ENCODE data around the gene CPLANE1.

GRCh38 chr5:37121027-37121426 lies 128.1 kb downstream of the CPLANE1 start:
- TF ChIP-seq RCOR1 (IDR thresholded peaks at IDR 0.05; ENCODE audit: insufficient replicate concordance, low read length) (no peak), MAZ (IDR thresholded peaks at IDR 0.05; ENCODE audit: borderline replicate concordance, low read depth, low read length) (no peak), CTCF (conservative IDR thresholded peaks at IDR 0.05; ENCODE audit: low read depth, low read length) (no peak), USF2 (IDR thresholded peaks at IDR 0.05; ENCODE audit: low read depth, low read length) (no peak), POLR2A (IDR thresholded peaks at IDR 0.05; ENCODE audit: low read depth, low read length) (no peak), ELK1 (IDR thresholded peaks at IDR 0.05; ENCODE audit: borderline replicate concordance, low read depth, low read length) (no peak), CEBPB (IDR thresholded peaks at IDR 0.05; ENCODE audit: low read depth, low read length) (no peak), MAFK (IDR thresholded peaks at IDR 0.05; ENCODE audit: low read depth, low read length) (no peak), RAD21 (IDR thresholded peaks at IDR 0.05; ENCODE audit: low read length) (no peak), NFE2L2 (IDR thresholded peaks at IDR 0.05; ENCODE audit: low read depth, low read length) (no peak), FOS (IDR thresholded peaks at IDR 0.05; ENCODE audit: low read depth, low read length) (no peak), SMC3 (IDR thresholded peaks at IDR 0.05; ENCODE audit: low read depth, low read length) (no peak), RFX5 (IDR thresholded peaks at IDR 0.05; ENCODE audit: low read depth, low read length) (no peak), MXI1 (IDR thresholded peaks at IDR 0.05; ENCODE audit: borderline replicate concordance, low read depth, low read length) (no peak)
